Glomerular endothelial cell (primary cell): ENCODE results near the gene SGTA. TPM values are rescaled to one million over a fixed set of nuclear protein-coding genes. Genes with fewer than 3 reads are reported as not detected.

Experiments
- DNase-seq: peaks from one replicate; pipeline ENCODE4 v3.0.0-alpha.2; 2011; ENCODE audit warnings: low read depth, low spot score; ENCODE audit errors: extremely low read depth
- total RNA-seq: library from RNA; depleted of rRNA; stranded (reverse); fragments of >200 nt; gene quantifications from 2 replicates; pipeline ENCODE4 v1.2.3, GENCODE V29; 2015

SGTA gene
- total RNA-seq, 1 donor from 2014 or later: 75.1 TPM

DNA sequence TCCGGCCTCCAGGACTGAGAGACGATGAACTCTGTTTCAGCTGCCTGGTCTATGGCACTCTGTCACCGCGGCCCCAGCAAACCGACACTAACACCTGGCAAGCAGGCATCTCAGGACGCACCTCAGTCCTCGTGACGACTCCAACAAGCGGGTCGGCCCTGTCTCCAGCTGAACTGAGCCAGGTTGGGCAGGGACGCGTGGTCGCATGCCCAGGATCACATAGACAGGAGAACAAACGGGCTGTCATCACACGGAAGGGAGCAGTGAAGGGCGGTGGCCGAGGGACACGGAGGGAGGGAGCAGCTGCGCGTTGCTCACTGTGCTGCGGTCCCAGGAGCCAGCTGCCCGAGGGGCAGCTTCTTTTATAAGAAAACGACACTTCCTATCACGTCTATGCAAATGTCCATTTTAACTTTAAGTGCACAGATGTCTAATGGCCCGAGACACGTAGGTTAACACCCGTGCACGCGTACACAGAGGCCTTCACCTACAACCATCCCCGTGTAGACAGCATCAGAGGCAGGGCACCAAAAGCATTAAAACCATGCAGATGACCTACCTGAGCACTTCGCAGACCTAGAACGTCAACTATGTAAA is 8.9 kb downstream of the SGTA start:
- no peak for DNase-seq

DNA sequence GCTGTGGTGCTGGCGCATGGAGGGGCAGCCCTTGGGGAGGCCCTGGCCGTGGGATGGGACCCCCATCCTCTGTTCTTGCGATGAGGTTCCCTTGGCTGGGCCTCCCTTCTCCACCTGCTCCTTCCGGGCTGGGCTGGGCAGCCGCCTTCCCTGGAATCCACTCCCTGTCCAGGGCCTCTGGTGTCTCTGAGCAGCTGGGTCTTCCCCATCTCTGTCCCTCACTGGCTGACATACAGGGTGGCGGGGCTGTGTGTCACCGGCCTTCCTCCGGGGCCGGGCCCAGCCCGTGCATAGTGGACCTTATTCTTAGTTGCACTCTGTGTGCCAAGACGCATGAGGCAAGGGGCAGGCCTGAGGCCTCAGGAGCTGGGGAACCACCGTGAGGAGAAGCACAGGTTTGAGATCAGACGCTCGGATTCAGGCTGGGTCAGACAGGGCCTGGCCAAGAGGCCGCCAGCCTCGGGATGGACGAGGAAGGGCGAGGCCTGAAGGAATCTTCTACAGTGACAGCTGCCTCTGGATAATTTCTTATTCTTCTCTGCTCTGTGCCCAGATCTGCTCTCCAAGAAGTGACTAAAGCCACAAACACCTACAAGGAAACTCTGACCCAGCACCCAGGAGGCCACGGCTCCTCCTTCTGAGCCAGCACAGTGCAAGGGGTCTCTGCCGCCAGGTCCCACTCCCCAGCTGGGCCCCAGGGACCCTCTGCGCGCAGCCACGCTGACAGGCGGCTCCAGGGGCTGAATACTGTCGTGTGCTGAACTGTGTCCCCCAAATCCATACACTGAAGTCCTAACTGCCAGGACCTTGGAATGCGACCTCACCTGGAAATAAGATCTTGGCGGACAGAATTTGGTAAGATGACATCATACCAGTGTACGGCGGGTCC is 11.0 kb downstream of the SGTA start:
- no peak for DNase-seq

DNA sequence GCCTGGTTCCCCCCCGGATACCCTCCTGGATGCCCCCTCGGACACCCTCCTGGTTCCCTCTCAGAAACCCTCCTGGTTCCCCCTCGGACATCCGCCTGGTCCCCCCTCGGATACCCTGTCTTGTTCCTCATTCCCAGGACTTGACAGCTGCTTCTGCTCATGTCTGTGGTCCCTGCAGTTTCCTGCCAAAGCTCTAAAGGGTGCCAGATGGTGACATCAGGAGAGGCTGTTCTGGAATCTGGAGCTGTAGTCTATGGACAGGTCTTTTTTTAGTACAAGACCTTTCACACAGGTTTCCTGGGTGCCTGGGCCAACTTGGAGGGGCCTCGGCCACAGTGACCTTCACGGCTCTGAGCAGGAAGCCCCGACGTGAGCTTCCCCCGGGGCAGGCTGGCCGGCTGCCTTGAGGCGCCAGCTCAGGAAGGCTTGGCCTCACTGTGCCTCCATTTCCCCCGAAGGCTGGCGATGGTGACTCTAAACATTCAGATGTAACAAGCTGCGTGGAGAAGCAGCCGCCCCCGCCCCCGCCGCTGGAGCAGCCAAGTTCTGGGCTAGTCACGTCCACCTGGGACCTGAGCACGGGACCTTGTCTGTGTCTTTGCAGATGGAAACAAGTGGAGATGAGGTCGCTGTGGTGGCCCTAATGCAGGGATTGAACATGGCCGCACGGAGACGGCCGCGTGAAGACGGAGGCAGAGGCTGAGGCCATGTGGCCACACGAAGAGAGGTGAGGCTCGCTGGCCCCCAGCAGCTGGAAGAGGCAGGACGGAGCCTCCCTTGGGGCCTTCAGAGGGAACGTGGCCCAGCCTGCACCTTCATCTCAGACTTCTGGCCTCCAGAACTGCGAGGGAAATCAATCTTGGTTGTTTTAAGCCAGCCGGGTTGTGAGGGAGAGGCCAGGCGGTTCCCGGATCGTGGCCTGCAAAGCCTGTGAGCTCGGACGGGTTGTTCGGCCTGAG is 12.7 kb downstream of the SGTA start:
- DNase-seq: no peak

DNA sequence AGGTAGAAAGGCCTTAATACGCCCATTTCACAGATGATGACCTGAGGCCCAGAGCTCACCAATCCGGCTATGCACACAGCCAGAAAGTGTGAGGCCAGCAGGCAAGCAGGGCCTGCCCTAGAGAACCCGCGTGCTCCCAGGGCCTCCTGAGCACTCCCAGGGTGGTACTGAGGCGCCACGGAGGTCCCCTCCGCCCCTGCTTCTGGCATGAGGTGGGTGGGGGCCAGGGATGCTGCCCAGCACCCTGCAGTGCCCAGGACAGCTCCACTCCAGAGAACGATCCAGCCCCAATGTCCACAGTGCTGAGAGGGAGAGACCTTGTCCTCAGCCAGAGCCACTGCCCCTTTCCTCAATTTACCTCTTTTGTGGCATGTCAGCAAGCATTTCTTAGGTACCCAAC is 13.9 kb downstream of the SGTA start:
- no peak for DNase-seq

DNA sequence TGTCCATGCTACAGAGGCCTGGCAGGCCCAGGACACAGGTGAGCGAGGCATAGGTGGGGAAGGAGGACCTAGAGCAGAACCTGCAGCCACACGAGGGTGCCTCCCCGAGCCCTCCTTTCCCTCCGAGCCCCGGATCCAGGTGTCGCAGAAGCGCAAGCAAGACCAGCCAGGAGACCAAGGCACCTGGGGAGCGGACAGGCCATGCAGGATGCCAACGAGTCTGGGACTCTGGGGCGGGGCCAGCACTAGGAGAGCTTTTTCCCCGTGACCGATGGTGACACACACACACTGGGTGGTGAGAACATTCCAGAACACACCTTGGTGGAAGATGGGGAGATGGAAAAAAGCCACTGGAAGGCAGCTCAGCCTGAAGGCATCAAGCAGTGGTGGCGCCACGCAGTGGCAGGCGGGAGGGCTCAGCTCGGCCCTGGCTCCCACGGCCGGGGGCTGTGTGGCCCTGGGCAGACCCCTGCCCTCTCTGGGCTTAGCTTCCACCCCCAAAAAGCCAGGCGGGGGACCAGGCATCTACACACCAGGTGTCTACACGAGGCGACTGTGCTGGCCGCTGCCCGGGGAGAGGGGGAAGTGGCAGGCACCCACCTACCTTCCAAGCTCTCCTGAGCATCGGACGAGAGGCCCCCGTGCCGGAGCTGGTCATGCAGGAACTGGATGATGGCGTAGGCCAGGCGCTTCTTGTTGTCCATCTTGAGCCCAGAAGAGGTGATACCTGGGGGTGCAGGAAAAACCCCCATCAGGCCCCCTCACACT is 14.5 kb downstream of the SGTA start:
- DNase-seq: no peak

DNA sequence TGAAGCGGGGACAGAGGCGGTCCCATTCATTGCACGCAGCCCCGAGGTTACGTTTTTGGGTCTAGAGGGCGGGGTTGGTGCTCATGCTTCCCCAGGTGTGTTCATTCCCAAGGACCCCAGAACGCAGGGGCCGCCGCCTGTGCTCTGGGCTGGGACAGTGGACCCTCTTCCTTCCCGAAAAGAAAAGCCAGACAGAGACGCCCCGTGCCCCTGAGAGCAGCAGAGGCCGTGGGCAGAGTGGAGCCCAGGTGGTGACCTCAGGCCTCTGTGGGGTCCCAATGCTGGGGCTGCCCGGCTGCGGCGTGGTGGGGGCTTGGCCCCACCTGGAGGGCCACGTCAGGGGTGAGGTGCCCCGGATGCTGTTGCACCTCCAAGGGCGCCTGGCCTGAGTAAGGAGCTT is 15.4 kb downstream of the SGTA start:
- no peak for DNase-seq

DNA sequence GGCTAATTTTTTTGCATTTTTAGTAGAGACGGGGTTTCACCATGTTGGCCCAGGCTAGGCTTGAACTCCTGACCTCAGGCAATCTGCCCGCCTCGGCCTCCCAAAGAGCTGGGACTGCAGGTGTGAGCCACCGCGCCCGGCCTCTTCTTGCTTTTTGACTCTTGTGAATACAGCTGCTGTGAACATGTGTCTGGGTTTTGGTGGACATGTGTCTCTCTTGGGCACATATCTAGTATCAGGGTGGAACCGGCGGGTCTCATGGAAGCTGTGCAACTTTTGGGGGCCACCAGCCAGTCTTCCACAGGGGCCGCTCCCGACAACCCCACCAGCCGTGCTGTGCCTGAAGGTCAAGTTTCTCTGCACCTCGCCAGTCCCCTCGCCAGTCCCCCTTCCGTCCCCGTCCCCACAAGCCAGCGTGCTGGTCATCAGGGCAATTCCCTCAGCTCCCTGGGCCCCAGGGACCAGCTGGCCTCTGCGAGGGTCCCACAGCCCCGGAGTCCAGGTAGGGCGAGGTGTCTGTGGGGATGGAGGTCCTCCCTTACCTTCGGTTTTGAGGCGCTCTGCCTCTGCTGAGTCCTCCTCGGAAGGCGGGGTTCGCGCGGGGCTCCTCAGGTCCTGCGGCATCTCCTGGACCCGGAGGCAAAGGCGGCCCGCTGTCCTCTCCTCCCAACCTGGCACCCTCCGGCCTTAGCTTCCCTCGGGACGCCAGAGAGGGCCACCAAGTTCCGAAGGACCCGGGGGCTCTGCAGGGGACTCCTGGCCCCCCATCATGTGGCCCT is 16.3 kb downstream of the SGTA start:
- DNase-seq: no peak

DNA sequence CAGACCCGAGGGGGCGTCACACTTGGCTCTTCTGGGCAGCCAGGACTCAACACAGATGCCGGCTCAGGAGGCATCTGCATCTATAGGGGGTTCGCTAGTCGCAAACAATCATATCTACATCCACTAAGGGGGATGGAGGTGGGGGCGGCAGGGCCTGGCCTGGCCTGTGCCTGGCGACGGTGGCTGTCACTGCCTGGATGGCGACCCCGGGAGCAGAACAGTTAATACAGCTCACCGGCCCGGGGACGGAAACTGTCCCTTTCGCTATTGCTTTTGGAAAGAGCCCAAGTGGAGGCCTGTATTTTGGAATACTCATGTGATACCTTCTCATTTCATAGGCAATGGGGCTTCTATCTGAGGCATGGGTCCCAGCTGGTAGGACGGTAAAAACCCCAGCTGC is 17.7 kb downstream of the SGTA start:
- DNase-seq: no peak

DNA sequence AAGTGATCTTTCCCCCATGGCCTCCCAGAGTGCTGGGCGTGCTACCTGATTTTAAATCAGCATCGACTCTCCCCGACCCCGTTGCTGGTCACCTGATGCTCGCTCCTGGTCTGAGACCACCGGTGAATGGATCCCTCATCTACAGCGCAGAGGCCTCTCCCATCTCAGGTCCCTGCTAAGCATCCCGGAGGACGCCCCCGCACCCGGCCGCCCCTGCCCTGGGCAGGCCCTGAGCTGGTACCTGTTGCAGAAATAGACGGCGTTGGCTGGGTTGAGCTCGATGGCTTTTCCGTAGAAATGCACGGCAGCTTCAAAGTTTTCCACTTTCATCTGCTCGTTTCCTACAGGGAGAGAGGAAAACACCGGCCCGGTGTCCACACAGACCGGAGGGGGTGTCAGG is 18.1 kb downstream of the SGTA start:
- DNase-seq: no peak

DNA sequence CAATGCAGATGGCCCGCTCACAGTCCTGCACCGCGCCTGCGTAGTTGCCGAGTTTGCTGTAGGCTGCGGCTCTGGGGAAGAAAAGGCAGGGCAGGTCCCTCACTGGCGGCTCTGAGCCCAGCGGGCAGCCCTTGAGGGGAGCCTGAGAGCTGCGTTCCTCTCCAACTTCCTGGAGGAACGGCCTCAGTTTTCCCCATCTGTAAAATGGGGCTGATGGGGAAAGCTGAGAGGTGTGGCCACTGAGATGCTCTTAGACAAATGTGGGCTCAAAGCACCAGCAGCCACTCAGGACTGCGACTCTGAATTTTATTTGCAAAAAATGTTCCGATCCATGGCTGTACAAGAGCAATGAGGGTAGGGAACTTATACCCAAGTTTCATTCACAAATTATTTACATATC is 19.4 kb downstream of the SGTA start:
- no peak for DNase-seq

DNA sequence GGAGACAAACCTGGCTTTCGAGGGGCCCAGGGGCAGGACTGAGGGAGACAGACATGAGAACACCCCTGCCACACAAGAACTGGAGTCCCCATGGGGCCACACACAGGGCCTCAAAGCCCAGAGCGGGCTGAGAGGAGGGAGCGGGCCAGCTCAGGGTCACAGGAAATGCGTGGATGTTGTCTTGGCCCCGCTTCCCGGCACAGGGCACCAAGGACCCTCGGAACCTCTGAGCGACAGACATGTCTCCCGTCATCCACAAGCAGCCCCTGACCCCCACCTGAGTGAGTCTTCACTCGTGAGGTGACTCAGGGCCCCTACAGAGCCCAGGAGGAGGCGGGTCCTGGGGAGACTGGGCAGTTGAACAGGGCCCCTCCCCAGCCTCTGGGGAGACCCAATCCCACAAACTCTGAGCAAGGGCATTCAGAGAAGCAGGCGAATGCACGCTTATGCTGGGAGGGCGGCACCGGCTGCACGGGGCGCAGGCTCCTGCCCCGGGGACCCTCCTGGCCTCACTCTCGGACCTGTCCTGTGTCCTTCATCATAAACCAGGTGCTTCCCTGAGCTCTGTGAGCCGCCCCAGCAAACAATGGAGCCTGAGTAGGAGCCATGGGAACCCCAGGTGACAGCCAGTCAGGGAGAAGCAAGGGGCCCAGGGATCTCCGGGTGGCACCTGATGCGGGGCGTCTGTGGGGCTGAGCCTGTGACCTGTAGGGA is 20.1 kb downstream of the SGTA start:
- DNase-seq: no peak

DNA sequence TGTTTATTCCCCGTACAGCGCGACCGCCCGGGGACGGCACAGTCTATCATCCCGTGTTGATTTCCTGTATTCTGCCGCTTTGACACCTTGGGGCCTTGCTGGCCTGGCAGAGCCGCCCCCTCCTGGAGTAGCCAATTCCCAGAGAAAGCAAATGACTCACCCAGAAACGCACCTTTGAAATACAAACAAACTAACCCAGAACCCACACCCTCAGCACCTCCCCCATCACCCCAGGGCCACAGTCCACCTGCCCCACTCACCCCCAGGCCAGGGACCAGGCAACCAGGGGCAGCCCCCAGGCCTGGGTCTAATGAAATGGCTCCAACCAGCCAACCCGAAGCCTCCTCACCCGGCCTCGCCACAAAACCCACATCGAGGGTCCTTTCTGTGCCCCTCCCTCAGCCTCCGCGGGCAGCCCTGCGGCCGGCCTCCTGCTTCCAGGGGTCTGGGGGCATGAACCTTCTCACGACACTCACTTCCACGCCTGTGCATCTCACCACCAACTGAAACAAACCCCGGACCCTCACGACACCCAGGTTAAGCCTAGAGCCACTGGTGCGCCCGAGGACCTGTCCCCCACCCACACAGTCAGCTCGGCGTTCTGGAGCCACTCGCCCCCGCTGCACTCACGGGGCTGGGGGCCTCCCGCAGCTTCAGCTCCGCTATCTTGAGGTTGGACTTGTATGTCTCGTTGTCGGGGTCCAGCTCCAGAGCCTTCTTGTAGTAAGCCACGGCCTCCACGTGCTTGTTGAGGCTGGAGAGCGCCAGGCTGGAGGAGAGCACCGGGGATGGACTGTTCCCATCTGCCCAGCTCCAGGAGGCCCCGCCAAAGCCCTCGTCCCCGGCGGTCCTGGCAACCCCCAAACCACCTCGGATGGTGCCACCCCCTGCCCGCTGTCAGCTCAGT is 20.9 kb downstream of the SGTA start:
- DNase-seq: no peak

DNA sequence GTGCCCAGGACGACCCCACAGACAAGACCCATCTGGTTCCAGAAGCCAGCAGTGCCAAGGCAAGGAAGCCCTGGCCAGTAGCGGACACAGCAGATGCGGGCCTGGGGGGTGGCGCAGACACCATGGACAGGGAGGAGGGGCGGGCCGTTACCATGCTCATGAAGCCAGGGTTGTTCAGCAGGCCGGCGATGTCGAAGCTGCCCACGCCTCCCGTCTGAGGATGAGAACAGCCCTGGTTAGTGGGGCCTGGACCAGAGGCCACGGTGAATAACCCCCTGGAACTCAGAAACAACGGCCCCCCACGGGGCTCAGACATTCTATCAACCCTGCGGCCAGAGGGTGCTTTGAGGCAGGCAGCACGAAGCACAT is 21.8 kb downstream of the SGTA start:
- no peak for DNase-seq

DNA sequence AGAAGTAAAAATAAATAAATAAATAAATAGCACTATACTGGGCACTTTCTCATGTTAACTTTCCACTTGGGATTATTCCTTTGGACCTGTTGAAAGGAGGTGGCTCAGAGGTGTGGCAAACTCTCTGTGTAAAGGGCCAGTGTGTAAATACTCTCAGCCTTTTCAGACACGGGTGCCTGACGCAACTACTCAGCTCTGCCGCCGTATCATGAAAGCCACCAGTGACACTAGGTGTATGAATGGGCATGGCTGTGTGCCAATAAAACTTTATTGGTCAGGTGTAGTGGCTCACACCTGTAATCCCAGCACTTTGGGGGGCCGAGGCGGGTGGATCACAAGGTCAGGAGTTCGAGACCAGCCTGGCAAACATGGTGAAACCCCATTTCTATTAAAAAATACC is 23.1 kb downstream of the SGTA start:
- DNase-seq: no peak

DNA sequence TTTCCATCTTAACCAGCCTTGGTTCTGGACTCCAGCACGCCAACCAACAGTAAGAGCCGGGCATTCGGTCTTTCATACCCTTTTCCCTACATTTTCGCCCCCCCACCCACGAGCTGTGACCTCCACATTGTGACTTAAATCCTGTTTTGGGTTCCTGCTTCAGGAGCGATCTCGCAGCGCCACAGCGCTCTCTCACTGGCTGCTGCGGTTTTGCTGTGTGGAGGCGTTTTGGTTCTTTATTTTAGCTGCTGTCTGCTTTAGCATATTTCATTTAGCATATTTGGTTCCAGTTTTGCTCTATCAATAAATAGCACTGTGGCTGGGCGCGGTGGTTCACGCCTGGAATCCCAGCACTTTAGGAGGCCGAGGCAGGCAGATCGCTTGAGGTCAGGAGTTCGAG is 23.7 kb downstream of the SGTA start:
- DNase-seq: no peak

DNA sequence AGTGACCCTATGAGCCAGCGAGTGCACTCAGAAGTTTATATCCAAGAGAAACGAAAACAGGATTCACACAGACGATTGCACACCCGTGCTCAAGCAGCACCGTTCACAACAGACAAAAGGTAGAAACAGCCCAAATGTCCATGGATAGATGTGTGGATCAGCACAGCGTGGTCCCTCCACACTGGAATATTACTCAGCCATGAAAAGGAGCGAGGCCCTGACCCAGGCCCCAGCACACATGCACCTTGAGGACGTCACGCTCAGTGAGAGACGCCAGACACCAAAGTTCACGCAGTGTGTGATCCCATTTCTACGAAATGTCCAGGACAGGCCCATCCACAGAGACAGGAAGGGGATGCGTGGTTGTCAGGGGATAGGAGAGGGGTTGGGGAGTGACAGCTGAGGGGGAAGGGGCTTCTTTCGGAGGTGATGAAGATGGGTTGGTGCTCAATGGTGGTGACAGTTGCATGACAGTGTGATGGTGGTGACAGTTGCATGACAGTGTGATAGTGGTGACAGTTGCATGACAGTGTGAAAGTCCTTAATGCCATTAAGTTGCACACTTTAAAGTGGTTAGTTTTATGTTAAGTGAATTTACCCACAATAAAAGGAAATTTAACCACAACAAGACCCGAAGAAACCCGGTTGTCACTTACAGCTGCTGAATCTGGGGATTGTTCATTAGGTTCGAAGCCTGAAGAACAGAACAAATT is 24.3 kb downstream of the SGTA start:
- DNase-seq: no peak
